ENCODE data around the gene ST3GAL4.

DNA sequence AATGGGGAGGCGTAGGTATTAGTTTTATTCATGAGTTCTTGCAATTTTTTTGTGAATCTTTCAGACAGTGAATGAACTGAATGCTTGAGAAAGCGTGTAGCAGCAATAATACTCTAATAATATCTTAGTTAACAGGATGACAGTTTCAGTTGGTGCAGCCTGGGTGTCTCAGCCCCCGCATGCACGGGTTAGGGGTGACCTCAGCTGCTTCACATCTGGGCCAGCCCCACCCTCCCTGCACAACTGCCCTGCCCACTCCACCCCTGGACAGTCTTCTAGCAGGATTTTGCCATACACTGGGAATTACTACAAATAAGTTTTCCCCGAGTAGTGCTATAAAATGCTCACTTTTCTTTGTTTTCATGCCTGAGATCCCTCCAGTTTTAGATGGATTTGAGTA is 83.2 kb downstream of the ST3GAL4 start:
- no peak for TF ChIP-seq EP300 (IDR thresholded peaks at IDR 0.05; ENCODE audit: borderline replicate concordance in 1 of 2, control insufficient read depth in 1 of 2, low read depth in 2 of 2, low read length in 2 of 2)
- TF ChIP-seq CBFB (IDR thresholded peaks at IDR 0.05; ENCODE audit: low read depth) = no peak
- TF ChIP-seq NR2F1 (conservative IDR thresholded peaks at IDR 0.05) = no peak
- TF ChIP-seq RCOR1 (conservative IDR thresholded peaks at IDR 0.05; ENCODE audit: low read depth, low read length) = no peak
- TF ChIP-seq POLR2A (IDR thresholded peaks at IDR 0.05; ENCODE audit: low read depth, low read length) = no peak
- TF ChIP-seq GABPA (IDR thresholded peaks at IDR 0.05; ENCODE audit: low read depth) = no peak
- TF ChIP-seq, protein P1, sequence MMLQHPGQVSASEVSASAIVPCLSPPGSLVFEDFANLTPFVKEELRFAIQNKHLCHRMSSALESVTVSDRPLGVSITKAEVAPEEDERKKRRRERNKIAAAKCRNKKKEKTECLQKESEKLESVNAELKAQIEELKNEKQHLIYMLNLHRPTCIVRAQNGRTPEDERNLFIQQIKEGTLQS (IDR thresholded peaks at IDR 0.05; ENCODE audit: borderline replicate concordance, extremely low read depth, low read depth, low read length) = no peak
- TF ChIP-seq, protein P2, sequence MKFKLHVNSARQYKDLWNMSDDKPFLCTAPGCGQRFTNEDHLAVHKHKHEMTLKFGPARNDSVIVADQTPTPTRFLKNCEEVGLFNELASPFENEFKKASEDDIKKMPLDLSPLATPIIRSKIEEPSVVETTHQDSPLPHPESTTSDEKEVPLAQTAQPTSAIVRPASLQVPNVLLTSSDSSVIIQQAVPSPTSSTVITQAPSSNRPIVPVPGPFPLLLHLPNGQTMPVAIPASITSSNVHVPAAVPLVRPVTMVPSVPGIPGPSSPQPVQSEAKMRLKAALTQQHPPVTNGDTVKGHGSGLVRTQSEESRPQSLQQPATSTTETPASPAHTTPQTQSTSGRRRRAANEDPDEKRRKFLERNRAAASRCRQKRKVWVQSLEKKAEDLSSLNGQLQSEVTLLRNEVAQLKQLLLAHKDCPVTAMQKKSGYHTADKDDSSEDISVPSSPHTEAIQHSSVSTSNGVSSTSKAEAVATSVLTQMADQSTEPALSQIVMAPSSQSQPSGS (IDR thresholded peaks at IDR 0.05; ENCODE audit: low read length) = no peak
- TF ChIP-seq, protein P3, sequence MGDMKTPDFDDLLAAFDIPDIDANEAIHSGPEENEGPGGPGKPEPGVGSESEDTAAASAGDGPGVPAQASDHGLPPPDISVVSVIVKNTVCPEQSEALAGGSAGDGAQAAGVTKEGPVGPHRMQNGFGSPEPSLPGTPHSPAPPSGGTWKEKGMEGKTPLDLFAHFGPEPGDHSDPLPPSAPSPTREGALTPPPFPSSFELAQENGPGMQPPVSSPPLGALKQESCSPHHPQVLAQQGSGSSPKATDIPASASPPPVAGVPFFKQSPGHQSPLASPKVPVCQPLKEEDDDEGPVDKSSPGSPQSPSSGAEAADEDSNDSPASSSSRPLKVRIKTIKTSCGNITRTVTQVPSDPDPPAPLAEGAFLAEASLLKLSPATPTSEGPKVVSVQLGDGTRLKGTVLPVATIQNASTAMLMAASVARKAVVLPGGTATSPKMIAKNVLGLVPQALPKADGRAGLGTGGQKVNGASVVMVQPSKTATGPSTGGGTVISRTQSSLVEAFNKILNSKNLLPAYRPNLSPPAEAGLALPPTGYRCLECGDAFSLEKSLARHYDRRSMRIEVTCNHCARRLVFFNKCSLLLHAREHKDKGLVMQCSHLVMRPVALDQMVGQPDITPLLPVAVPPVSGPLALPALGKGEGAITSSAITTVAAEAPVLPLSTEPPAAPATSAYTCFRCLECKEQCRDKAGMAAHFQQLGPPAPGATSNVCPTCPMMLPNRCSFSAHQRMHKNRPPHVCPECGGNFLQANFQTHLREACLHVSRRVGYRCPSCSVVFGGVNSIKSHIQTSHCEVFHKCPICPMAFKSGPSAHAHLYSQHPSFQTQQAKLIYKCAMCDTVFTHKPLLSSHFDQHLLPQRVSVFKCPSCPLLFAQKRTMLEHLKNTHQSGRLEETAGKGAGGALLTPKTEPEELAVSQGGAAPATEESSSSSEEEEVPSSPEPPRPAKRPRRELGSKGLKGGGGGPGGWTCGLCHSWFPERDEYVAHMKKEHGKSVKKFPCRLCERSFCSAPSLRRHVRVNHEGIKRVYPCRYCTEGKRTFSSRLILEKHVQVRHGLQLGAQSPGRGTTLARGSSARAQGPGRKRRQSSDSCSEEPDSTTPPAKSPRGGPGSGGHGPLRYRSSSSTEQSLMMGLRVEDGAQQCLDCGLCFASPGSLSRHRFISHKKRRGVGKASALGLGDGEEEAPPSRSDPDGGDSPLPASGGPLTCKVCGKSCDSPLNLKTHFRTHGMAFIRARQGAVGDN (IDR thresholded peaks at IDR 0.05) = no peak

All from GM12878 (cell line).